ENCODE measurements around the gene FRY.

DNA sequence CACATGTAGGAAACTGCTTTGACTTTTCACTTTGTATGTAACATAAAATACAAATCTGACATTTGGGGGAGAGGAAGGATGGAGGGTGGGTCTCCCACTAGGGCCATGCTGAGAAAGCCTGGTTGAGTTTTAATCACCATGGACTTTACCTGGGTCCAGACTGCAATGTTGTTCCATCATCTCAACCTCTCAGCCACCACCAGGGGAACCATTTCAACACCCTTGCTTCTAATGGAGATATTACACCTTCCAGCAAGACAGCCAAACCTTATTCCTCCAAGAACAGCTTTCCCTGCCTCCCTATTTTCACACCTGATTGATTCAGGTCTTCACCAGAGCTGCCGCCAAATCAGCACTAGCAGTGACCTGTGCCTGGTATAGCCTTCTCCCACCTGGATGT, 227.5 kb downstream of the FRY start:
- TF ChIP-seq ZNF565 (CRISPR knock-in tag; conservative IDR thresholded peaks at IDR 0.05; ENCODE audit: low read depth) (no peak), ZC3H10 (CRISPR knock-in tag; IDR thresholded peaks at IDR 0.05) (no peak)
- TF ChIP-seq, protein P1, sequence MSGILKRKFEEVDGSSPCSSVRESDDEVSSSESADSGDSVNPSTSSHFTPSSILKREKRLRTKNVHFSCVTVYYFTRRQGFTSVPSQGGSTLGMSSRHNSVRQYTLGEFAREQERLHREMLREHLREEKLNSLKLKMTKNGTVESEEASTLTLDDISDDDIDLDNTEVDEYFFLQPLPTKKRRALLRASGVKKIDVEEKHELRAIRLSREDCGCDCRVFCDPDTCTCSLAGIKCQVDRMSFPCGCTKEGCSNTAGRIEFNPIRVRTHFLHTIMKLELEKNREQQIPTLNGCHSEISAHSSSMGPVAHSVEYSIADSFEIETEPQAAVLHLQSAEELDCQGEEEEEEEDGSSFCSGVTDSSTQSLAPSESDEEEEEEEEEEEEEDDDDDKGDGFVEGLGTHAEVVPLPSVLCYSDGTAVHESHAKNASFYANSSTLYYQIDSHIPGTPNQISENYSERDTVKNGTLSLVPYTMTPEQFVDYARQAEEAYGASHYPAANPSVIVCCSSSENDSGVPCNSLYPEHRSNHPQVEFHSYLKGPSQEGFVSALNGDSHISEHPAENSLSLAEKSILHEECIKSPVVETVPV (CRISPR knock-in tag; IDR thresholded peaks at IDR 0.05), result no peak

Data from SK-N-SH treated with all-trans-retinoic acid at 6 μM for 48 hours (cell line).